HCT116 (cell line): ENCODE results near the gene EYA2. TPM values are rescaled to one million over a fixed set of nuclear protein-coding genes. Genes with fewer than 3 reads are reported as not detected.
"Not testable (repeated sequence)": the region's sequence is repeated elsewhere in the genome, so short reads cannot be mapped to it uniquely, and the experiment has no call there.

Source experiments
- ATAC-seq: fragments of 200-7000 bp; cut with Tn5 transposase; 2 replicates; pipeline ENCODE4 v1.9.1; 2020; ENCODE audit warnings: mild to moderate bottlenecking, moderate library complexity
- BruUV-seq: library from RNA; stranded (reverse); fragments of 400-500 nt; replicated peaks from 2 replicates; lab custom pipeline; 2021; lab: Mats Ljungman, UMichigan
- CTCF ChIA-PET: fragments of 300-600 bp; sonication (Branson Sonifier 250); formaldehyde crosslinking; loops from one replicate; lab custom pipeline; 2021; ENCODE audit warnings: antibody characterized with exemption; lab: Charles Lee
- POLR2A ChIA-PET: fragments of 300-600, 350-600 bp; sonication (Branson Sonifier 250); formaldehyde crosslinking; loops from one replicate; lab custom pipeline; 2021; ENCODE audit warnings: antibody characterized with exemption; lab: Charles Lee
- RAD21 ChIA-PET, 2 experiments: fragments of 300-600 bp; sonication (Branson Sonifier 250); formaldehyde crosslinking; loops; one replicate each; lab custom pipeline; 2023; ENCODE audit warnings: low total read pairs in 2 of 2; ENCODE audit not compliant: uncharacterized antibody in 2 of 2, unreplicated experiment in 2 of 2, low non-redundant PET in 1 of 2; lab: Charles Lee
- DNase-seq: peaks from one replicate; pipeline ENCODE4 v3.0.0-alpha.2; 2010; ENCODE audit warnings: low read depth, low spot score
- H2AFZ ChIP-seq: fragments of 200-600 bp; shearing (Covaris generic), sonication (generic); 2 replicates; pipeline ENCODE4 v1.6.1; 2017; ENCODE audit warnings: low read depth, mixed run types, mixed read lengths, antibody characterized with exemption, low read length; ENCODE audit not compliant: poor library complexity, severe bottlenecking
- H3K27ac ChIP-seq: 2 replicates; pipeline ENCODE4 v1.5.1; 2012; ENCODE audit warnings: low read depth, low read length
- H3K27me3 ChIP-seq: fragments of 200-600 bp; sonication (generic); 2 replicates; pipeline ENCODE4 v1.6.1; 2016; ENCODE audit warnings: mixed run types, low read length, mixed read lengths; ENCODE audit not compliant: insufficient read depth
- H3K36me3 ChIP-seq, 2 experiments: fragments of 200-500 bp in 1 of 2; fragments of 200-600 bp in 1 of 2; sonication (Bioruptor generic) in 1 of 2; sonication (generic) in 1 of 2; 2 replicates each; pipeline versions ENCODE4 v1.5.1 to v1.6.1; 2014 to 2016; ENCODE audit warnings: low read length in 2 of 2, inconsistent platforms in 1 of 2, mixed read lengths in 1 of 2, mixed run types in 1 of 2; ENCODE audit not compliant: insufficient read depth in 2 of 2, control insufficient read depth in 1 of 2
- H3K4me1 ChIP-seq, 2 experiments: fragments of 200-600 bp in 1 of 2; sonication (generic) in 1 of 2; 2 replicates each; pipeline versions ENCODE4 v1.5.1 to v1.6.1; 2012 to 2017; ENCODE audit warnings: low read length in 2 of 2, inconsistent platforms in 1 of 2, mild to moderate bottlenecking in 1 of 2, mixed read lengths in 1 of 2, mixed run types in 1 of 2, moderate library complexity in 1 of 2; ENCODE audit not compliant: insufficient read depth in 2 of 2, control insufficient read depth in 1 of 2
- H3K4me2 ChIP-seq: fragments of 200-600 bp; sonication (generic); 2 replicates; pipeline ENCODE4 v1.6.1; 2017; ENCODE audit warnings: mixed run types, low read length, mixed read lengths
- H3K4me3 ChIP-seq, 2 experiments: fragments of 200-600 bp in 1 of 2; sonication (generic) in 1 of 2; replicated peaks in 1 of 2; 2 replicates each; pipeline ENCODE4 v1.5.1; 2011 to 2016; ENCODE audit warnings: low read length in 2 of 2, control low read depth in 1 of 2, low read depth in 1 of 2, mild to moderate bottlenecking in 1 of 2, mixed read lengths in 1 of 2, mixed run types in 1 of 2
- H3K79me2 ChIP-seq: fragments of 200-600 bp; sonication (generic); 2 replicates; pipeline ENCODE4 v1.6.1; 2017; ENCODE audit warnings: mild to moderate bottlenecking, mixed run types, low read length, moderate library complexity, mixed read lengths; ENCODE audit not compliant: insufficient read depth
- H3K9ac ChIP-seq: fragments of 200-600 bp; sonication (generic); 2 replicates; pipeline ENCODE4 v1.6.1; 2016; ENCODE audit warnings: low read length, mixed read lengths
- H3K9me2 ChIP-seq: fragments of 200-600 bp; sonication (generic), shearing (Covaris generic); 2 replicates; pipeline ENCODE4 v1.6.1; 2017; ENCODE audit warnings: mixed run types, mild to moderate bottlenecking, moderate library complexity; ENCODE audit not compliant: insufficient read depth
- H3K9me3 ChIP-seq, 2 experiments: fragments of 200-500 bp in 1 of 2; fragments of 200-600 bp in 1 of 2; sonication (Bioruptor generic) in 1 of 2; sonication (generic) in 1 of 2; 2 replicates each; pipeline ENCODE4 v1.6.1; 2014 to 2017; ENCODE audit warnings: low read length in 2 of 2, mixed read lengths in 2 of 2, inconsistent platforms in 1 of 2, low read depth in 1 of 2, mild to moderate bottlenecking in 1 of 2, mixed run types in 1 of 2, moderate library complexity in 1 of 2; ENCODE audit not compliant: control insufficient read depth in 1 of 2, insufficient read depth in 1 of 2
- H4K20me1 ChIP-seq: fragments of 200-600 bp; sonication (generic), shearing (Covaris generic); 2 replicates; pipeline ENCODE4 v1.6.1; 2017; ENCODE audit warnings: mixed run types, mild to moderate bottlenecking, moderate library complexity; ENCODE audit not compliant: insufficient read depth
- CBX3 ChIP-seq: IDR thresholded peaks from 2 replicates; pipeline ENCODE4 v1.6.1; 2012; ENCODE audit warnings: low read depth
- EZH2 ChIP-seq: fragments of 200-600 bp; sonication (generic); IDR thresholded peaks from 2 replicates; pipeline ENCODE4 v1.6.1; 2017; ENCODE audit warnings: antibody characterized with exemption, mixed run types
- EZH2phosphoT487 ChIP-seq: fragments of 200-600 bp; IDR thresholded peaks from 2 replicates; pipeline ENCODE4 v1.6.1; 2018; ENCODE audit warnings: antibody characterized with exemption, borderline replicate concordance
- POLR2A ChIP-seq: IDR thresholded peaks from 2 replicates; pipeline ENCODE4 v1.7.0; 2011; ENCODE audit warnings: borderline replicate concordance; ENCODE audit not compliant: insufficient read depth, insufficient read length; ENCODE audit errors: extremely low read depth
- RAD21 ChIP-seq: IDR thresholded peaks from 2 replicates; pipeline ENCODE4 v1.6.1; 2012; ENCODE audit warnings: low read depth, mild to moderate bottlenecking
- SIN3A ChIP-seq: IDR thresholded peaks from 2 replicates; pipeline ENCODE4 v1.6.1; 2012; ENCODE audit warnings: low read depth
- SP1 ChIP-seq: IDR thresholded peaks from 2 replicates; pipeline ENCODE4 v1.6.1; 2012; ENCODE audit warnings: low read depth
- SRF ChIP-seq: IDR thresholded peaks from 2 replicates; pipeline ENCODE4 v1.6.1; 2012; ENCODE audit warnings: low read depth
- YY1 ChIP-seq: IDR thresholded peaks from 2 replicates; pipeline ENCODE4 v1.6.1; 2011; ENCODE audit warnings: low read length, low read depth, moderate library complexity, mild to moderate bottlenecking; ENCODE audit not compliant: insufficient replicate concordance; ENCODE audit errors: extremely low read depth
- ZFX ChIP-seq: fragments of 450-650 bp; IDR thresholded peaks from 2 replicates; pipeline ENCODE4 v1.6.1; 2017
- intact Hi-C: fragments of 100-400 bp; cut with micrococcal nuclease; formaldehyde crosslinking; loops from 2 replicates; pipeline ENCODE4 v1.10.0; 2022
- total RNA-seq: library from RNA; stranded (reverse); gene quantifications from one replicate; pipeline ENCODE4 v1.2.1, GENCODE V29; 2021; ENCODE audit not compliant: unreplicated experiment
- TF ChIP-seq, protein P1 (sequence below): IDR thresholded peaks from 2 replicates; pipeline ENCODE4 v1.6.1; 2012
- TF ChIP-seq, protein P2 (sequence below): IDR thresholded peaks from 2 replicates; pipeline ENCODE4 v1.6.1; 2012; ENCODE audit warnings: low read depth

Gene EYA2
- total RNA-seq, 1 experiment from 2014 or later: not detected

DNA sequence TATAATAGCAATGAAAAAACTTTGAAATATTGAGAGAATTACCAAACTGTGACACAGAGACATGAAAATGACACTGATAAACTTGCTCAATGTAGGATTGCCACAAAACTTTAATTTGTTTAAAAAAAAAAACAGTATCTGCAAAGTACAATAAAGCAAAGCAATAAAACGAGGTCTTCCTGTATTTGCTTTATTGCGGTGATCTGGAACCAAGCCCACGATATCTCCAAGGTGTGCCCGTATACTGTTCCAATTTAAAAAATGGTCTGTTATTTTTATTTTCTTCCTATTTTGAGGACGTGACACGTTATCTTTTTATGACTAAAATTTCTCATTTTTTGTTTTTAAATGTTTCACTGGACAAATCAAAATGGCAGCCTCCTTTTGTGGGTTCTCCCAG is 25.5 kb downstream of the EYA2 start:
- Histone ChIP-seq H3K9me2 (no peaks in the 10 kb centered on the region), H3K36me3 (no peaks in the 10 kb centered on the region), H2AFZ (no peak overlapping the region), H3K4me3 (no peak overlapping the region), H3K79me2 (no peaks in the 10 kb centered on the region), H3K4me1 (no peaks in the 10 kb centered on the region), H3K27me3 (no peaks in the 10 kb centered on the region), H3K4me2 (no peak overlapping the region), H3K9ac (no peak overlapping the region), H3K27ac (no peak overlapping the region), H4K20me1 (no peaks in the 10 kb centered on the region), H3K9me3 (no peaks in the 10 kb centered on the region)
- DNase-seq: no peak
- ChIA-PET RAD21 (no interaction called here), CTCF (no interaction called here), POLR2A (no interaction called here)
- BruUV-seq: no TSS peak
- intact Hi-C loops: no loop called here
- ATAC-seq: no peak
- TF ChIP-seq, protein P1, sequence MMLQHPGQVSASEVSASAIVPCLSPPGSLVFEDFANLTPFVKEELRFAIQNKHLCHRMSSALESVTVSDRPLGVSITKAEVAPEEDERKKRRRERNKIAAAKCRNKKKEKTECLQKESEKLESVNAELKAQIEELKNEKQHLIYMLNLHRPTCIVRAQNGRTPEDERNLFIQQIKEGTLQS: no peak
- TF ChIP-seq EZH2phosphoT487 (no peak), RAD21 (no peak), POLR2A (no peak), SIN3A (no peak), YY1 (no peak), EZH2 (no peak), SP1 (no peak), CBX3 (no peak), ZFX (no peak), SRF (no peak)
- TF ChIP-seq, protein P2, sequence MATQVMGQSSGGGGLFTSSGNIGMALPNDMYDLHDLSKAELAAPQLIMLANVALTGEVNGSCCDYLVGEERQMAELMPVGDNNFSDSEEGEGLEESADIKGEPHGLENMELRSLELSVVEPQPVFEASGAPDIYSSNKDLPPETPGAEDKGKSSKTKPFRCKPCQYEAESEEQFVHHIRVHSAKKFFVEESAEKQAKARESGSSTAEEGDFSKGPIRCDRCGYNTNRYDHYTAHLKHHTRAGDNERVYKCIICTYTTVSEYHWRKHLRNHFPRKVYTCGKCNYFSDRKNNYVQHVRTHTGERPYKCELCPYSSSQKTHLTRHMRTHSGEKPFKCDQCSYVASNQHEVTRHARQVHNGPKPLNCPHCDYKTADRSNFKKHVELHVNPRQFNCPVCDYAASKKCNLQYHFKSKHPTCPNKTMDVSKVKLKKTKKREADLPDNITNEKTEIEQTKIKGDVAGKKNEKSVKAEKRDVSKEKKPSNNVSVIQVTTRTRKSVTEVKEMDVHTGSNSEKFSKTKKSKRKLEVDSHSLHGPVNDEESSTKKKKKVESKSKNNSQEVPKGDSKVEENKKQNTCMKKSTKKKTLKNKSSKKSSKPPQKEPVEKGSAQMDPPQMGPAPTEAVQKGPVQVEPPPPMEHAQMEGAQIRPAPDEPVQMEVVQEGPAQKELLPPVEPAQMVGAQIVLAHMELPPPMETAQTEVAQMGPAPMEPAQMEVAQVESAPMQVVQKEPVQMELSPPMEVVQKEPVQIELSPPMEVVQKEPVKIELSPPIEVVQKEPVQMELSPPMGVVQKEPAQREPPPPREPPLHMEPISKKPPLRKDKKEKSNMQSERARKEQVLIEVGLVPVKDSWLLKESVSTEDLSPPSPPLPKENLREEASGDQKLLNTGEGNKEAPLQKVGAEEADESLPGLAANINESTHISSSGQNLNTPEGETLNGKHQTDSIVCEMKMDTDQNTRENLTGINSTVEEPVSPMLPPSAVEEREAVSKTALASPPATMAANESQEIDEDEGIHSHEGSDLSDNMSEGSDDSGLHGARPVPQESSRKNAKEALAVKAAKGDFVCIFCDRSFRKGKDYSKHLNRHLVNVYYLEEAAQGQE: no peak

DNA sequence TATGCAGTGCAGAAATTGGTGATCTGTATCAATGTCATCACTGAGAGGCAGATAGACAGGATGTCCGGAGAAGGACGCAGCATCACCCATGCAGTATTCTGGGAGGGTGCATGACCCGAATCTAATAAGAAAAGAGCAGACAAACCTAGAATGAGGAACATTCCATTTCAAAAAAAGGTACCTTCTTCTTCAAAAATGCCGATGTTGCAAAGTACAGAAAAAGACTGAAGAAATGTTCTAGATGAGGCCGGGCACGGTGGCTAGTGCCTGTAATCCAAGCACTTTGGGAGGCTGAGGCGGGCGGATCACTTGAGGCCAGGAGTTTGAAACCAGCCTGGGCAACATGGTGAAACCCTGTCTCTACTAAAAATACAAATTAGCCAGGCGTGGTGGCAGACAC is 28.2 kb downstream of the EYA2 start:
- BruUV-seq, intact Hi-C loops, H3K9me2 ChIP-seq, CTCF ChIA-PET, POLR2A ChIA-PET, RAD21 ChIA-PET, H3K9ac ChIP-seq, H3K9me3 ChIP-seq, ATAC-seq, H4K20me1 ChIP-seq, H3K27me3 ChIP-seq, H3K79me2 ChIP-seq, H3K4me1 ChIP-seq, H3K4me3 ChIP-seq, DNase-seq, H3K4me2 ChIP-seq, H2AFZ ChIP-seq, H3K36me3 ChIP-seq, H3K27ac ChIP-seq: not testable (repeated sequence)
